ENCODE measurements around the gene FBXO10. TPM values are rescaled to one million over a fixed set of nuclear protein-coding genes. Genes with fewer than 3 reads are reported as not detected.
"Not testable (repeated sequence)": the region's sequence is repeated elsewhere in the genome, so short reads cannot be mapped to it uniquely, and the experiment has no call there.

The FBXO10 gene
- total RNA-seq, 1 donor from 2014 or later, result 8.0 TPM

DNA sequence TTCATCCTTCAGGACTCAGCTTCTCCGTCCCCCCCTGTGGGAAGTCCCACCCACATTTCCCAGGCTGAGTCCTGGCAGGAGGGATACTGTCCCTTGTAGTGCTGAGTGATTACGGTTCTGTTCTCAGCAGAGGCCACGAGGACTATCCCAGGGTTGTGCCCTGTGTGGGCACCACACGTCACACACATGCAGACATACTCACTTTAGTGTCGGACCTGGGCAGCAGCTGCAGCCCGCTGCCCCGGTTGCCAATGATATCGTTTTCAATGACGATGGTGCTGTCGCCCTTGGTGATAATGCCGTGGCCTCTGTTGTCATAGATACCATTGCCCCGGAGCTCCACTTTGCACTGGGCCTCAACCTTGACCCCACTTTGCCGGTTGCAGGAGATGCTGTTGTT is 58.3 kb downstream of the FBXO10 start:
- peaks cover 19% of the 10 kb centered on the region for H3K36me3 ChIP-seq
- intact Hi-C loops (cut with DNase I), result no loop called here
- ATAC-seq, result no peak
- DNase-seq, result no peak
- no peaks in the 10 kb centered on the region for H3K9me3 ChIP-seq
- H3K4me3 ChIP-seq, result no peak overlapping the region
- TF ChIP-seq CTCF (IDR thresholded peaks at IDR 0.05), result no peak
- H3K27me3 ChIP-seq, result no peaks in the 10 kb centered on the region
- no peaks in the 10 kb centered on the region for H3K4me1 ChIP-seq
- H3K27ac ChIP-seq, result no peak overlapping the region

GRCh38 chr9:37515620-37516258 is 60.4 kb downstream of the FBXO10 start:
- DNase-seq (peak; percentile 53), ATAC-seq (no peak)
- Histone ChIP-seq H3K4me1 (no peaks in the 10 kb centered on the region), H3K27ac (no peak overlapping the region), H3K4me3 (no peak overlapping the region), H3K9me3 (no peaks in the 10 kb centered on the region), H3K27me3 (no peaks in the 10 kb centered on the region), H3K36me3 (peaks cover 6% of the 10 kb centered on the region)
- intact Hi-C loops (cut with DNase I), result no loop called here
- TF ChIP-seq CTCF (IDR thresholded peaks at IDR 0.05), result no peak

GRCh38 chr9:37514999-37515398 is 61.2 kb downstream of the FBXO10 start:
- Histone ChIP-seq H3K27me3 (no peaks in the 10 kb centered on the region), H3K9me3 (no peaks in the 10 kb centered on the region), H3K27ac (no peak overlapping the region), H3K36me3 (peaks cover 6% of the 10 kb centered on the region), H3K4me3 (no peak overlapping the region), H3K4me1 (no peaks in the 10 kb centered on the region)
- no peak for TF ChIP-seq CTCF (IDR thresholded peaks at IDR 0.05)
- DNase-seq (peak; percentile 20), ATAC-seq (no peak)
- intact Hi-C loops (cut with DNase I), result no loop called here

- H3K36me3 ChIP-seq; intact Hi-C loops (cut with DNase I); H3K27ac ChIP-seq: not testable (repeated sequence)
These were observed 61.8 kb downstream of the FBXO10 start for GRCh38 chr9:37514415-37514814.

GRCh38 chr9:37512437-37512836 is 63.7 kb downstream of the FBXO10 start:
- TF ChIP-seq CTCF (IDR thresholded peaks at IDR 0.05), result no peak
- no peak overlapping the region for H3K4me3 ChIP-seq
- no peaks in the 10 kb centered on the region for H3K4me1 ChIP-seq
- no peaks in the 10 kb centered on the region for H3K36me3 ChIP-seq
- no peak for ATAC-seq
- no peak for DNase-seq
- no peak overlapping the region for H3K27ac ChIP-seq
- intact Hi-C loops (cut with DNase I), result no loop called here
- no peaks in the 10 kb centered on the region for H3K27me3 ChIP-seq
- no peaks in the 10 kb centered on the region for H3K9me3 ChIP-seq

More at GRCh38 chr9:37514415-37514814, 61.8 kb downstream of the FBXO10 start:
- H3K4me3 ChIP-seq, H3K4me1 ChIP-seq, H3K9me3 ChIP-seq, H3K27me3 ChIP-seq, ATAC-seq: not testable (repeated sequence)
- peak; percentile 9 for DNase-seq

GRCh38 chr9:37511016-37512010 is 64.9 kb downstream of the FBXO10 start:
- ATAC-seq, result no peak
- Histone ChIP-seq H3K9me3 (no peaks in the 10 kb centered on the region), H3K4me1 (no peaks in the 10 kb centered on the region), H3K4me3 (no peak overlapping the region), H3K27ac (no peak overlapping the region), H3K27me3 (no peaks in the 10 kb centered on the region), H3K36me3 (no peaks in the 10 kb centered on the region)
- DNase-seq, result peak; percentile 56
- intact Hi-C loops (cut with DNase I), result no loop called here
- TF ChIP-seq CTCF (IDR thresholded peaks at IDR 0.05), result no peak

DNA sequence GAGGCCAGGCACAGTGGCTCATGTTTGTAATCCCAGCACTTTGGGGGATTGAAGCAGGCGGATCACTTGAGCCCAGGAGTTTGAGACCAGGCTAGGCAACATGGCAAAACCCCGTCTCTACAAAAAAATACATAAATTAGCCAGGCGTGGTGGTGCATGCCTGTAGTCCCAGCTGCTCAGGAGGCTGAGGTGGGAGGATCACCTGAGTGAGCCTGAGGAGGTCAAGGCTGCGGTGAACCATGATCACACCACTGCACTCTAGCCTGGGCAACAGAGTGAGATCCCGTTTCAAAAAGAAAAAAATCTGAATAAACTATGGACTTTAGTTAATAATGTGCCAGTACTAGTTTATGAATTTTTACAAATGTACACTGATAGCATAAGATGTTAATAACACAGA is 66.1 kb downstream of the FBXO10 start:
- intact Hi-C loops (cut with DNase I); H3K4me1 ChIP-seq; H3K27me3 ChIP-seq; H3K4me3 ChIP-seq; H3K27ac ChIP-seq; H3K36me3 ChIP-seq; H3K9me3 ChIP-seq; ATAC-seq: not testable (repeated sequence)
- DNase-seq, result peak; percentile 15
